OCI-LY7 (cell line): ENCODE data around the gene TUBAL3.

ENCODE experiments used
- CTCF ChIP-seq: fragments of 200-600 bp; sonication (generic); conservative IDR thresholded peaks from 2 replicates; pipeline ENCODE4 v1.5.1; 2014; ENCODE audit warnings: mild to moderate bottlenecking, antibody characterized with exemption, low read length, moderate library complexity, mixed read lengths
- EZH2phosphoT487 ChIP-seq: fragments of 200-600 bp; sonication (generic); IDR thresholded peaks from 2 replicates; pipeline ENCODE4 v1.6.1; 2018; ENCODE audit warnings: low read depth, borderline replicate concordance, mild to moderate bottlenecking, mixed run types, antibody characterized with exemption, low read length, moderate library complexity, mixed read lengths

GRCh38 chr10:5364374-5364773 lies 40.3 kb downstream of the TUBAL3 start:
- TF ChIP-seq CTCF (no peak), EZH2phosphoT487 (no peak)
